Trophoblast cell (in vitro differentiated cells and primary cell): ENCODE data around the gene CASP14.
A peak's percentile ranks its signal among the peaks of the same experiment; 100 is the strongest.
"Not testable (repeated sequence)": the region's sequence is repeated elsewhere in the genome, so short reads cannot be mapped to it uniquely, and the experiment has no call there.

Source experiments
- DNase-seq, 2 donors: peaks; one replicate each; pipeline ENCODE4 v3.0.0-alpha.2; 2016
- H2AFZ ChIP-seq: 2 replicates; pipeline ENCODE4 v1.6.1; 2013; ENCODE audit warnings: low read length, moderate library complexity, mild to moderate bottlenecking; ENCODE audit not compliant: insufficient read depth, poor library complexity
- H2AK5ac ChIP-seq: 2 replicates; pipeline ENCODE4 v1.6.1; 2013; ENCODE audit warnings: mild to moderate bottlenecking, low read length
- H2BK120ac ChIP-seq: 2 replicates; pipeline ENCODE4 v1.6.1; 2013; ENCODE audit warnings: low read length, mild to moderate bottlenecking, moderate library complexity; ENCODE audit not compliant: insufficient read depth, poor library complexity
- H2BK12ac ChIP-seq: 2 replicates; pipeline ENCODE4 v1.6.1; 2013; ENCODE audit warnings: mild to moderate bottlenecking, low read length, moderate library complexity
- H2BK5ac ChIP-seq: 2 replicates; pipeline ENCODE4 v1.6.1; 2013; ENCODE audit warnings: low read length, low read depth, moderate library complexity, mild to moderate bottlenecking; ENCODE audit not compliant: poor library complexity
- H3K14ac ChIP-seq: 2 replicates; pipeline ENCODE4 v1.6.1; 2013; ENCODE audit warnings: mild to moderate bottlenecking, low read length
- H3K18ac ChIP-seq: 2 replicates; pipeline ENCODE4 v1.6.1; 2013; ENCODE audit warnings: mild to moderate bottlenecking, low read length
- H3K23ac ChIP-seq: 2 replicates; pipeline ENCODE4 v1.6.1; 2013; ENCODE audit warnings: low read length
- H3K27ac ChIP-seq: 2 replicates; pipeline ENCODE4 v1.5.1; 2013; ENCODE audit warnings: low read depth, mild to moderate bottlenecking, inconsistent platforms, low read length, moderate library complexity
- H3K27me3 ChIP-seq: 2 replicates; pipeline ENCODE4 v1.6.1; 2013; ENCODE audit warnings: inconsistent platforms, mild to moderate bottlenecking, low read length, moderate library complexity; ENCODE audit not compliant: insufficient read depth
- H3K36me3 ChIP-seq, 2 experiments: 1 replicate in 1 of 2; 2 replicates in 1 of 2; pipeline ENCODE4 v1.6.1; 2013; ENCODE audit warnings: low read length in 2 of 2, mild to moderate bottlenecking in 2 of 2, moderate library complexity in 1 of 2; ENCODE audit not compliant: insufficient read depth in 2 of 2, control insufficient read depth in 1 of 2
- H3K4ac ChIP-seq: 2 replicates; pipeline ENCODE4 v1.6.1; 2013; ENCODE audit warnings: low read depth, mild to moderate bottlenecking, low read length, moderate library complexity
- H3K4me1 ChIP-seq, 2 experiments: 1 replicate in 1 of 2; 2 replicates in 1 of 2; pipeline ENCODE4 v1.6.1; 2013; ENCODE audit warnings: low read length in 2 of 2, mild to moderate bottlenecking in 2 of 2, moderate library complexity in 1 of 2; ENCODE audit not compliant: insufficient read depth in 2 of 2, control insufficient read depth in 1 of 2
- H3K4me2 ChIP-seq: 2 replicates; pipeline ENCODE4 v1.6.1; 2013; ENCODE audit warnings: inconsistent platforms, mild to moderate bottlenecking, low read length, moderate library complexity
- H3K4me3 ChIP-seq: 2 replicates; pipeline ENCODE4 v1.5.1; 2013; ENCODE audit warnings: mild to moderate bottlenecking, low read depth, low read length, inconsistent platforms
- H3K79me1 ChIP-seq: one replicate; pipeline ENCODE4 v1.6.1; 2013; ENCODE audit warnings: low read length
- H3K79me2 ChIP-seq: 2 replicates; pipeline ENCODE4 v1.6.1; 2013; ENCODE audit warnings: low read length, mild to moderate bottlenecking; ENCODE audit not compliant: control insufficient read depth, insufficient read depth, poor library complexity
- H3K9ac ChIP-seq: 2 replicates; pipeline ENCODE4 v1.6.1; 2013; ENCODE audit warnings: mild to moderate bottlenecking, low read length
- H3K9me3 ChIP-seq: 2 replicates; pipeline ENCODE4 v1.6.1; 2013; ENCODE audit warnings: low read depth, mild to moderate bottlenecking, control low read depth, inconsistent platforms, low read length; ENCODE audit not compliant: insufficient read depth
- H4K12ac ChIP-seq: 2 replicates; pipeline ENCODE4 v1.6.1; 2013; ENCODE audit warnings: low read depth, mild to moderate bottlenecking, low read length, moderate library complexity
- H4K8ac ChIP-seq: 2 replicates; pipeline ENCODE4 v1.6.1; 2013; ENCODE audit warnings: low read depth, mild to moderate bottlenecking, low read length, moderate library complexity
- H4K91ac ChIP-seq: one replicate; pipeline ENCODE4 v1.6.1; 2013; ENCODE audit warnings: low read depth, mild to moderate bottlenecking, low read length, moderate library complexity
- WGBS: extraction: QIAGEN DNeasy Blood & Tissue Kit; methylation state at CpG from one replicate; pipeline ENCODE4 v1.1.7; 2013; ENCODE audit warnings: missing lambda C conversion rate; ENCODE audit not compliant: insufficient read length, insufficient coverage; ENCODE audit errors: extremely low coverage; 5-methylcytosine and 5-hydroxymethylcytosine counted together

Gene CASP14

DNA sequence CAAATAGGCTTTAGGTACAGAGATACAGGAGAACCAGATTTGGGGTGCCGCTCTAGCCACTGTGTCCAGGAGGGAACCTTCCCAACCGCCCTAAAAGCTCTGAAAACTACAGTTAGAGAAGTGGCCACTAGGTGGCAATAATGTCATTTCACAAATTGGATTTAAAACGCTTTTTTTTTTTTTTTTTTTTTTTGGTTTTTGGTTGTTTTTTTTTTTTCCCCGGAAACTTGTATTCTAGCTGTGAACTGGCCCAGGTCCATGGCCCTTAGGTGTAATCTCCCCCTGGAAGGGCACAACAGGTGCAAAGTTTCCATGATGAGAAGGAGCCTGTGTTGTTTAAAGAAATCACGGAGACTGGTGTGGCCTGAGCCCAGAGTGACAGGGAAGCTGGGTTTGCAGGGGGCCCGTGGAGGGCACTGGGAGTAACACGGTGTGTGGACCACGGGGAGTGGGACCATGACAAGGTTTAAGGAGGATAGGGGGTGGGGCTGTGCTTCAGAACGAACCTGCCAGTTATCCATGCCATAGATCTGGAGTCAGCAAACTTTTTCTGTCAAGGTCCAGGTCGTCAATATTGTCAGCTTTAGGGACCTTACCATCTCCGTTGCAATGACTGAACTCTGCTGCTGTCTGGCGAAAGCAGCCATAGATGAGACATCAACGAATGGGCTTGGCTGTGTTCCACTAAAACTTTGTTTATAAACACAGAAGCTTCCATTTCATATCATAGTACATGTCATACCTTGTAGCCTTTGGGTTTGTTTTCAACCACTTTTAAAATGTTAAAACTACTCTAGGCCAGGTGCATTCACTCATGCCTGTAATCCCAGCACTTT is 42.9 kb downstream of the CASP14 start:
- Histone ChIP-seq H4K12ac (no peak overlapping the region), H3K4ac (no peak overlapping the region), H3K27me3 (no peaks in the 10 kb centered on the region), H2AK5ac (no peak overlapping the region), H2BK5ac (no peak overlapping the region), H3K79me1 (no peaks in the 10 kb centered on the region), H3K36me3 (no peaks in the 10 kb centered on the region), H4K91ac (peak overlapping the region; percentile 68), H3K79me2 (no peaks in the 10 kb centered on the region), H3K4me2 (no peak overlapping the region), H3K9me3 (peaks cover 3% of the 10 kb centered on the region), H3K27ac (no peak overlapping the region), H2BK120ac (peak overlapping the region; percentile 36), H3K14ac (no peak overlapping the region), H3K18ac (no peak overlapping the region), H3K9ac (no peak overlapping the region), H2BK12ac (peak overlapping the region; percentile 46), H4K8ac (peak overlapping the region; percentile 7), H3K23ac (no peak overlapping the region), H3K4me3 (no peak overlapping the region), H3K4me1 (no peaks in the 10 kb centered on the region), H2AFZ (no peak overlapping the region)
- DNase-seq = peak; percentile 45 to 94
- no CpG with 5 or more reads among the region's 13 CpGs for WGBS

DNA sequence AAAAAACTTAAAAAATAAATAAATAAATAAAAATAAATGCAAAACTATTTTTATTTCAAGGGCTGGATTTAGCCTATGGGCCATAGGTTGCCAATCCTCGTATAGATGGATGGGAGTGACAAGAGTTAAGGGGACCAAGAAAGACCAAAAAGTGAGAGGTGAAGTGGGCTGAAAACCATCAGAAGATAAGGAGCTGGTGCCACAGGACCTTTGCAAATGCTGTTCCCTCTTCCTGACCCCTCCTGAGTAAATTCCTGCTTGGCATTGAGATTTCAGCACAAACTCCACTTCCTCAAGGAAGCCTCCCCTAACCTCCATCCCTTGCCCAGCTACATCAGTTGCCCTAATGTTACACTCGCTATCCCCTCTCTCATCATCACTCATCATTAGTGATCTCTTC is 43.7 kb downstream of the CASP14 start:
- Histone ChIP-seq H2BK5ac (no peak overlapping the region), H2AK5ac (no peak overlapping the region)
- no CpG with 5 or more reads among the region's 2 CpGs for WGBS

DNA sequence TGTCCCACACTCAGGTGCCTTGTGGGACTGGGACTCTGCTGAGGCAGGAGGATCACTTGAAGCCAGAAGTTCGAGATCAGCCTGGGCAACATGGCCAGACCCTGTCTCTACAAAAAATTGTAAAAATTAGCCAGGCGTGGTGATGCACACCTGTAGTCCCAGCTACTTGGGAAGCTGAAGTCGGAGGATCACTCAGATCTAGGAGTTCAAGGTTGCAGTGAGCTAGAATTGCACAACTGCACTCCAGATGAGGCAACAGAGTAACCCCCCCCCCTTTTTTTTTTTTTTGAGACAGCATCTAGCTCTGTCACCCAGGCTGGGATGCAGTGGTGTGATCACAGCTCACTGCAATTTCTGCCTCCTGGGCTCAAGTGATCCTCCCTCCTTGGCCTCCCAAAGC is 46.9 kb downstream of the CASP14 start:
- Histone ChIP-seq H3K79me1 (no peaks in the 10 kb centered on the region), H3K14ac (no peak overlapping the region), H3K36me3 (no peaks in the 10 kb centered on the region), H4K8ac (no peak overlapping the region), H3K9me3 (peaks cover 2% of the 10 kb centered on the region), H2BK12ac (no peak overlapping the region), H3K23ac (no peak overlapping the region), H3K27me3 (no peaks in the 10 kb centered on the region), H3K4ac (no peak overlapping the region), H2BK120ac (no peak overlapping the region), H3K4me1 (no peaks in the 10 kb centered on the region), H3K4me2 (no peak overlapping the region), H4K91ac (no peak overlapping the region), H4K12ac (no peak overlapping the region), H2AFZ (no peak overlapping the region), H3K27ac (no peak overlapping the region), H3K18ac (no peak overlapping the region), H2BK5ac (no peak overlapping the region), H3K79me2 (no peaks in the 10 kb centered on the region), H2AK5ac (no peak overlapping the region), H3K9ac (no peak overlapping the region), H3K4me3 (no peak overlapping the region)
- WGBS = no CpG with 5 or more reads among the region's 3 CpGs
- no peak for DNase-seq

More for the DNA sequence above, 43.7 kb downstream of the CASP14 start:
- H3K4me3 ChIP-seq = no peak overlapping the region
- H3K27ac ChIP-seq = no peak overlapping the region
- H3K23ac ChIP-seq = no peak overlapping the region
- no peak overlapping the region for H4K91ac ChIP-seq
- H3K4me2 ChIP-seq = no peak overlapping the region
- H3K4me1 ChIP-seq = no peaks in the 10 kb centered on the region
- H2AFZ ChIP-seq = no peak overlapping the region
- DNase-seq = no peak
- no peak overlapping the region for H2BK12ac ChIP-seq
- no peaks in the 10 kb centered on the region for H3K79me2 ChIP-seq
- H3K9me3 ChIP-seq = no peaks in the 10 kb centered on the region
- H3K36me3 ChIP-seq = no peaks in the 10 kb centered on the region
- H3K9ac ChIP-seq = no peak overlapping the region
- no peak overlapping the region for H3K14ac ChIP-seq
- no peak overlapping the region for H2BK120ac ChIP-seq
- H3K4ac ChIP-seq = no peak overlapping the region
- no peak overlapping the region for H3K18ac ChIP-seq
- H4K12ac ChIP-seq = no peak overlapping the region
- H4K8ac ChIP-seq = no peak overlapping the region
- H3K79me1 ChIP-seq = no peaks in the 10 kb centered on the region
- H3K27me3 ChIP-seq = no peaks in the 10 kb centered on the region

DNA sequence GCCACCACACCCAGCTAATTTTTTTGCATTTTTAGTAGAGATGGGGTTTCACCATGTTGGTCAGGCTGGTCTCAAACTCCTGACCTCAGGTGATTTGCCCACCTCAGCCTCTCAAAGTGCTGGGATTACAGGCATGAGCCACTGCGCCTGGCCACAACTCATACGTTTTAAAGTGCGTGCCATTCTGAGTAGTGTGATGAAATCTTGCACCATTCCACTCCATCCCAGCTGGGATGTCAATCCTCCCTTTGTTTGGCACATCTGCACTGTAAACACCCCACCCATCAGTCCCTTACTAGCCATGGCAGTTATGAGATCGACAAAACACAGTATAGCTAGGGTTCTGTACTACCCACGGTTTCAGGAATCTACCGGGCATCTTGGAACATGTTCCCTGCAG is 48.7 kb downstream of the CASP14 start:
- H4K12ac ChIP-seq, H3K4ac ChIP-seq, H2BK120ac ChIP-seq, H3K4me1 ChIP-seq, H2BK5ac ChIP-seq, H4K8ac ChIP-seq, H3K4me2 ChIP-seq, H3K9me3 ChIP-seq, H3K18ac ChIP-seq, H3K36me3 ChIP-seq, H2AK5ac ChIP-seq, H2BK12ac ChIP-seq, H3K14ac ChIP-seq, H3K4me3 ChIP-seq, H3K79me2 ChIP-seq, H3K27me3 ChIP-seq, H3K23ac ChIP-seq, H3K79me1 ChIP-seq, H3K9ac ChIP-seq, H2AFZ ChIP-seq: not testable (repeated sequence)
- Histone ChIP-seq H3K27ac (peak overlapping the region; percentile 13), H4K91ac (peak overlapping the region; percentile 1)
- no CpG with 5 or more reads among the region's 6 CpGs for WGBS
- peak; percentile 33 to 89 for DNase-seq
